ENCODE measurements around the gene WASHC2A.
"Not testable (repeated sequence)": the region's sequence is repeated elsewhere in the genome, so short reads cannot be mapped to it uniquely, and the experiment has no call there.

WASHC2A gene

GRCh38 chr10:50165038-50165437, 97.3 kb downstream of the WASHC2A start:
- not testable (repeated sequence) for H2AFZ ChIP-seq (ENCODE audit: low read length); H3K27me3 ChIP-seq (ENCODE audit: control insufficient read depth in 3 of 3, insufficient read depth in 3 of 3, low read depth in 1 of 3, low read length in 3 of 3); H3K4ac ChIP-seq (ENCODE audit: low read length); H3K9ac ChIP-seq (ENCODE audit: low read depth, low read length, poor library complexity); H3K36me3 ChIP-seq (replicated peaks in 1 of 2; ENCODE audit: control insufficient read depth in 2 of 2, insufficient read depth in 2 of 2, low read length in 2 of 2); H3K9me3 ChIP-seq (replicated peaks in 1 of 2; ENCODE audit: control insufficient read depth in 2 of 2, insufficient read depth in 1 of 2, low read depth in 1 of 2, low read length in 2 of 2); H2BK5ac ChIP-seq (ENCODE audit: low read length); H3K4me1 ChIP-seq (ENCODE audit: control insufficient read depth in 2 of 2, insufficient read depth in 1 of 2, low read depth in 1 of 2, low read length in 2 of 2); H4K91ac ChIP-seq (ENCODE audit: low read depth, low read length, poor library complexity); H3K4me3 ChIP-seq (ENCODE audit: low read length in 2 of 2); H2BK15ac ChIP-seq (ENCODE audit: low read length); H3K23ac ChIP-seq (ENCODE audit: low read depth, low read length, poor library complexity); H2BK120ac ChIP-seq (ENCODE audit: low read depth, low read length); H2BK12ac ChIP-seq (ENCODE audit: low read length); DNase-seq (ENCODE audit: low spot score); H3K79me1 ChIP-seq (ENCODE audit: low read depth, low read length); H3K27ac ChIP-seq (replicated peaks; ENCODE audit: low read length); H3K4me2 ChIP-seq (ENCODE audit: insufficient read depth, low read length, poor library complexity, severe bottlenecking); H4K8ac ChIP-seq (ENCODE audit: low read depth, low read length); H3K18ac ChIP-seq (ENCODE audit: low read length); H3K14ac ChIP-seq (ENCODE audit: low read length); H2AK5ac ChIP-seq (ENCODE audit: low read depth, low read length)
- WGBS, 2 donors (ENCODE audit: extremely low coverage in 2 of 2, insufficient read length in 2 of 2, insufficient replicate concordance in 1 of 2): no CpG with 5 or more reads among the region's 2 CpGs

GRCh38 chr10:50167833-50168232, 100.1 kb downstream of the WASHC2A start:
- H2BK5ac ChIP-seq (ENCODE audit: low read length); H3K4me1 ChIP-seq (ENCODE audit: control insufficient read depth in 2 of 2, insufficient read depth in 1 of 2, low read depth in 1 of 2, low read length in 2 of 2); H2BK120ac ChIP-seq (ENCODE audit: low read depth, low read length); H3K36me3 ChIP-seq (replicated peaks in 1 of 2; ENCODE audit: control insufficient read depth in 2 of 2, insufficient read depth in 2 of 2, low read length in 2 of 2); H3K4me2 ChIP-seq (ENCODE audit: insufficient read depth, low read length, poor library complexity, severe bottlenecking); H2BK12ac ChIP-seq (ENCODE audit: low read length); H2AK5ac ChIP-seq (ENCODE audit: low read depth, low read length); H3K9ac ChIP-seq (ENCODE audit: low read depth, low read length, poor library complexity); H3K79me1 ChIP-seq (ENCODE audit: low read depth, low read length); H4K8ac ChIP-seq (ENCODE audit: low read depth, low read length); H3K18ac ChIP-seq (ENCODE audit: low read length); H3K27me3 ChIP-seq (ENCODE audit: control insufficient read depth in 3 of 3, insufficient read depth in 3 of 3, low read depth in 1 of 3, low read length in 3 of 3); H4K91ac ChIP-seq (ENCODE audit: low read depth, low read length, poor library complexity); H2BK15ac ChIP-seq (ENCODE audit: low read length); H3K4ac ChIP-seq (ENCODE audit: low read length); H3K14ac ChIP-seq (ENCODE audit: low read length); H2AFZ ChIP-seq (ENCODE audit: low read length); H3K9me3 ChIP-seq (replicated peaks in 1 of 2; ENCODE audit: control insufficient read depth in 2 of 2, insufficient read depth in 1 of 2, low read depth in 1 of 2, low read length in 2 of 2); H3K4me3 ChIP-seq (ENCODE audit: low read length in 2 of 2); H3K27ac ChIP-seq (replicated peaks; ENCODE audit: low read length); DNase-seq (ENCODE audit: low spot score); H3K23ac ChIP-seq (ENCODE audit: low read depth, low read length, poor library complexity): not testable (repeated sequence)
- WGBS, 2 donors (ENCODE audit: extremely low coverage in 2 of 2, insufficient read length in 2 of 2, insufficient replicate concordance in 1 of 2): no CpG with 5 or more reads among the region's 3 CpGs

GRCh38 chr10:50169506-50169905, 101.8 kb downstream of the WASHC2A start:
- H2AFZ ChIP-seq (ENCODE audit: low read length); H3K27me3 ChIP-seq (ENCODE audit: control insufficient read depth in 3 of 3, insufficient read depth in 3 of 3, low read depth in 1 of 3, low read length in 3 of 3); H3K23ac ChIP-seq (ENCODE audit: low read depth, low read length, poor library complexity); H2BK5ac ChIP-seq (ENCODE audit: low read length); H3K14ac ChIP-seq (ENCODE audit: low read length); H2BK12ac ChIP-seq (ENCODE audit: low read length); H2AK5ac ChIP-seq (ENCODE audit: low read depth, low read length); H3K27ac ChIP-seq (replicated peaks; ENCODE audit: low read length); H3K18ac ChIP-seq (ENCODE audit: low read length); H3K9ac ChIP-seq (ENCODE audit: low read depth, low read length, poor library complexity); DNase-seq (ENCODE audit: low spot score); H3K4me1 ChIP-seq (ENCODE audit: control insufficient read depth in 2 of 2, insufficient read depth in 1 of 2, low read depth in 1 of 2, low read length in 2 of 2); H2BK120ac ChIP-seq (ENCODE audit: low read depth, low read length); H2BK15ac ChIP-seq (ENCODE audit: low read length); H3K4me2 ChIP-seq (ENCODE audit: insufficient read depth, low read length, poor library complexity, severe bottlenecking); H4K91ac ChIP-seq (ENCODE audit: low read depth, low read length, poor library complexity); H3K9me3 ChIP-seq (replicated peaks in 1 of 2; ENCODE audit: control insufficient read depth in 2 of 2, insufficient read depth in 1 of 2, low read depth in 1 of 2, low read length in 2 of 2); H4K8ac ChIP-seq (ENCODE audit: low read depth, low read length); H3K4ac ChIP-seq (ENCODE audit: low read length); H3K4me3 ChIP-seq (ENCODE audit: low read length in 2 of 2); H3K79me1 ChIP-seq (ENCODE audit: low read depth, low read length); H3K36me3 ChIP-seq (replicated peaks in 1 of 2; ENCODE audit: control insufficient read depth in 2 of 2, insufficient read depth in 2 of 2, low read length in 2 of 2): not testable (repeated sequence)
- WGBS, 2 donors (ENCODE audit: extremely low coverage in 2 of 2, insufficient read length in 2 of 2, insufficient replicate concordance in 1 of 2): no CpG with 5 or more reads among the region's 1 CpG

- not testable (repeated sequence) for H4K8ac ChIP-seq (ENCODE audit: low read depth, low read length); H3K4me2 ChIP-seq (ENCODE audit: insufficient read depth, low read length, poor library complexity, severe bottlenecking); H3K79me1 ChIP-seq (ENCODE audit: low read depth, low read length); H3K4me3 ChIP-seq (ENCODE audit: low read length in 2 of 2); H3K4ac ChIP-seq (ENCODE audit: low read length); H3K23ac ChIP-seq (ENCODE audit: low read depth, low read length, poor library complexity); H3K14ac ChIP-seq (ENCODE audit: low read length); H3K27me3 ChIP-seq (ENCODE audit: control insufficient read depth in 3 of 3, insufficient read depth in 3 of 3, low read depth in 1 of 3, low read length in 3 of 3); H3K9ac ChIP-seq (ENCODE audit: low read depth, low read length, poor library complexity); H3K4me1 ChIP-seq (ENCODE audit: control insufficient read depth in 2 of 2, insufficient read depth in 1 of 2, low read depth in 1 of 2, low read length in 2 of 2); H3K36me3 ChIP-seq (replicated peaks in 1 of 2; ENCODE audit: control insufficient read depth in 2 of 2, insufficient read depth in 2 of 2, low read length in 2 of 2); H2BK12ac ChIP-seq (ENCODE audit: low read length); H2AFZ ChIP-seq (ENCODE audit: low read length); H4K91ac ChIP-seq (ENCODE audit: low read depth, low read length, poor library complexity); H2AK5ac ChIP-seq (ENCODE audit: low read depth, low read length); H2BK5ac ChIP-seq (ENCODE audit: low read length); H3K27ac ChIP-seq (replicated peaks; ENCODE audit: low read length); H2BK120ac ChIP-seq (ENCODE audit: low read depth, low read length); H2BK15ac ChIP-seq (ENCODE audit: low read length); H3K9me3 ChIP-seq (replicated peaks in 1 of 2; ENCODE audit: control insufficient read depth in 2 of 2, insufficient read depth in 1 of 2, low read depth in 1 of 2, low read length in 2 of 2); DNase-seq (ENCODE audit: low spot score); H3K18ac ChIP-seq (ENCODE audit: low read length)
- no CpG with 5 or more reads among the region's 3 CpGs for WGBS, 2 donors (ENCODE audit: extremely low coverage in 2 of 2, insufficient read length in 2 of 2, insufficient replicate concordance in 1 of 2)
These were observed 107.2 kb downstream of the WASHC2A start for GRCh38 chr10:50174788-50175525.

Data from neuronal stem cell (in vitro differentiated cells).